Measurements from ENCODE around the gene PRSS53. TPM values are rescaled to one million over a fixed set of nuclear protein-coding genes. Genes with fewer than 3 reads are reported as not detected.

The PRSS53 gene
- polyA plus RNA-seq, 3 donors, result 0.17 to 5.1 TPM; not detected in 1

GRCh38 chr16:31117384-31118222, 28.9 kb upstream of the PRSS53 start, which contains the start of gene KAT8:
KAT8 (plus strand) TSS chr16:31117664; CDS start chr16:31117682, 18 bp downstream.
- H3K27ac Mint-ChIP-seq, result peak within 1 kb of the TSS; percentile 97 to 100 (median 100)
- TF ChIP-seq, protein P1, sequence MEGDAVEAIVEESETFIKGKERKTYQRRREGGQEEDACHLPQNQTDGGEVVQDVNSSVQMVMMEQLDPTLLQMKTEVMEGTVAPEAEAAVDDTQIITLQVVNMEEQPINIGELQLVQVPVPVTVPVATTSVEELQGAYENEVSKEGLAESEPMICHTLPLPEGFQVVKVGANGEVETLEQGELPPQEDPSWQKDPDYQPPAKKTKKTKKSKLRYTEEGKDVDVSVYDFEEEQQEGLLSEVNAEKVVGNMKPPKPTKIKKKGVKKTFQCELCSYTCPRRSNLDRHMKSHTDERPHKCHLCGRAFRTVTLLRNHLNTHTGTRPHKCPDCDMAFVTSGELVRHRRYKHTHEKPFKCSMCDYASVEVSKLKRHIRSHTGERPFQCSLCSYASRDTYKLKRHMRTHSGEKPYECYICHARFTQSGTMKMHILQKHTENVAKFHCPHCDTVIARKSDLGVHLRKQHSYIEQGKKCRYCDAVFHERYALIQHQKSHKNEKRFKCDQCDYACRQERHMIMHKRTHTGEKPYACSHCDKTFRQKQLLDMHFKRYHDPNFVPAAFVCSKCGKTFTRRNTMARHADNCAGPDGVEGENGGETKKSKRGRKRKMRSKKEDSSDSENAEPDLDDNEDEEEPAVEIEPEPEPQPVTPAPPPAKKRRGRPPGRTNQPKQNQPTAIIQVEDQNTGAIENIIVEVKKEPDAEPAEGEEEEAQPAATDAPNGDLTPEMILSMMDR (IDR thresholded peaks at IDR 0.05), result no peak
- Histone ChIP-seq H2AFZ (ENCODE audit: insufficient read depth, low read depth, low read length, poor library complexity, severe bottlenecking) (no peak within 1 kb of the TSS), H3K36me3 (replicated peaks in 1 of 2; ENCODE audit: control insufficient read depth in 1 of 2, insufficient read depth in 2 of 2, low read length in 2 of 2) (peaks cover 26 to 41% of the 10 kb centered on the region in 2 donors), H4K20me1 (ENCODE audit: insufficient read depth, low read length) (no peaks in the 10 kb centered on the region), H3K27ac (ENCODE audit: low read depth in 1 of 2, low read length in 2 of 2) (peak within 1 kb of the TSS; percentile 97 to 99), H3K4me3 (replicated peaks in 1 of 3; ENCODE audit: low read depth in 2 of 3, low read length in 3 of 3) (peak within 1 kb of the TSS; percentile 61 to 91 (median 79)), H3K9ac (ENCODE audit: insufficient read depth, low read length, poor library complexity, severe bottlenecking) (peak within 1 kb of the TSS; percentile 80), H3K4me1 (ENCODE audit: control insufficient read depth in 1 of 2, insufficient read depth in 2 of 2, low read length in 2 of 2) (peaks cover 55 to 66% of the 10 kb centered on the region in 2 donors), H3K79me2 (ENCODE audit: insufficient read depth, low read length) (peaks cover 55% of the 10 kb centered on the region), H3K4me2 (replicated peaks; ENCODE audit: extremely low read depth, low read length, poor library complexity, severe bottlenecking) (peak within 1 kb of the TSS; percentile 90), H3K9me3 (replicated peaks in 1 of 2; ENCODE audit: control insufficient read depth in 1 of 2, insufficient read depth in 1 of 2, low read length in 2 of 2) (no peaks in the 10 kb centered on the region), H3K27me3 (ENCODE audit: control insufficient read depth in 2 of 2, insufficient read depth in 2 of 2, low read length in 2 of 2) (no peaks in the 10 kb centered on the region)
- H3K36me3 Mint-ChIP-seq, result peaks cover 36 to 49% of the 10 kb centered on the region in 2 donors
- 0% methylated on average over 46 of the region's 68 CpGs for WGBS (ENCODE audit: insufficient coverage)
- intact Hi-C loops (cut with micrococcal nuclease), result loop anchor here (1.0 to 10.0 kb wide), 7 partner anchors 12 to 757 kb away; partner anchors contain the start of genes ARMC5 (in 1 of the 2), ITGAX (in 1 of the 2) and ZNF267 (in 1 of the 2)
- peaks cover 0 to 2% (median 0%) of the 10 kb centered on the region in 3 donors for H3K27me3 Mint-ChIP-seq (ENCODE audit: low read depth in 3 of 3)
- H3K4me1 Mint-ChIP-seq, result peaks cover 54% of the 10 kb centered on the region
- H3K4me3 Mint-ChIP-seq, result peak within 1 kb of the TSS; percentile 91
- DNase-seq, result peak; percentile 96 to 99 (median 97)
- H3K9me3 Mint-ChIP-seq, result peaks cover 0 to 3% (median 0%) of the 10 kb centered on the region in 7 donors

DNA sequence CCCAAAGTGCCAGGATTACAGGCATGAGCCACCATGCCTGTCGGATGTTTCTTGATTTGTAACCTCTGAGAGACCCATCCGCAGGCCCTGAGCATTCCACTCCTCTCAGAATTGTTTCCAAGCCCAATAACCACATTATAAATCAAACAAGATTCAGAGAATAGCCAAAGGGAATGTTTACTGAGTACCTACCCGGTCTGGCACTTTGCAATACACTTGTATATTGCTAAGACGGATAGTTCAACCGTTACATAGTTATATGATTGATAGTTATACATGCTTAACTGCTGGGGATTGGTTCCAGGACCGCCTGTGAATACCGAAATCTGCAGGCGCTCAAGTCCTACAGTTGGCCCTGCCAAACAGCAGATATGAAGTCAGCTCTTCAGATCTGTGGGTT, 25.7 kb upstream of the PRSS53 start:
- H3K9me3 ChIP-seq (replicated peaks in 1 of 2; ENCODE audit: control insufficient read depth in 1 of 2, insufficient read depth in 1 of 2, low read length in 2 of 2), result no peaks in the 10 kb centered on the region
- H3K27ac ChIP-seq (ENCODE audit: low read depth in 1 of 2, low read length in 2 of 2), result peak overlapping the region; percentile 89 to 98
- peaks cover 74% of the 10 kb centered on the region for H3K4me1 Mint-ChIP-seq
- intact Hi-C loops (cut with micrococcal nuclease), result loop anchor here (10.0 kb wide), 2 partner anchors 150 to 760 kb away; partner anchors contain the start of gene ZNF267 (in 1 of the 2)
- H3K4me1 ChIP-seq (ENCODE audit: control insufficient read depth in 1 of 2, insufficient read depth in 2 of 2, low read length in 2 of 2), result peaks cover 71 to 80% of the 10 kb centered on the region in 2 donors
- TF ChIP-seq, protein P1 (IDR thresholded peaks at IDR 0.05), result no peak
- 86% methylated on average over 6 of the region's 8 CpGs for WGBS (ENCODE audit: insufficient coverage)
- H2AFZ ChIP-seq (ENCODE audit: insufficient read depth, low read depth, low read length, poor library complexity, severe bottlenecking), result no peak overlapping the region
- peaks cover 40 to 49% of the 10 kb centered on the region in 2 donors for H3K36me3 Mint-ChIP-seq
- peaks cover 0 to 3% (median 0%) of the 10 kb centered on the region in 7 donors for H3K9me3 Mint-ChIP-seq
- peaks cover 32 to 41% of the 10 kb centered on the region in 2 donors for H3K36me3 ChIP-seq (replicated peaks in 1 of 2; ENCODE audit: control insufficient read depth in 1 of 2, insufficient read depth in 2 of 2, low read length in 2 of 2)
- peak overlapping the region in 1 of 3 experiments; percentile 61 for H3K4me3 ChIP-seq (replicated peaks in 1 of 3; ENCODE audit: low read depth in 2 of 3, low read length in 3 of 3)
- H3K27ac Mint-ChIP-seq, result peak overlapping the region; percentile 94 to 100 (median 98)
- H4K20me1 ChIP-seq (ENCODE audit: insufficient read depth, low read length), result peaks cover 1% of the 10 kb centered on the region
- no peaks in the 10 kb centered on the region for H3K27me3 ChIP-seq (ENCODE audit: control insufficient read depth in 2 of 2, insufficient read depth in 2 of 2, low read length in 2 of 2)
- H3K79me2 ChIP-seq (ENCODE audit: insufficient read depth, low read length), result peaks cover 51% of the 10 kb centered on the region
- no peak for DNase-seq
- no peak overlapping the region for H3K9ac ChIP-seq (ENCODE audit: insufficient read depth, low read length, poor library complexity, severe bottlenecking)
- H3K27me3 Mint-ChIP-seq (ENCODE audit: low read depth in 3 of 3), result peaks cover 0 to 2% (median 0%) of the 10 kb centered on the region in 3 donors
- no peak overlapping the region for H3K4me3 Mint-ChIP-seq
- H3K4me2 ChIP-seq (replicated peaks; ENCODE audit: extremely low read depth, low read length, poor library complexity, severe bottlenecking), result peak overlapping the region; percentile 64

Measured in CD14-positive monocyte (primary cell).